WTC11 (cell line): ENCODE measurements around the gene PRR15L. TPM values are rescaled to one million over a fixed set of nuclear protein-coding genes. Genes with fewer than 3 reads are reported as not detected.

Experiments used
- ATAC-seq: fragments of 200-7000 bp; cut with Tn5 transposase; 2 replicates; pipeline ENCODE4 v1.10.0; 2021; ENCODE audit warnings: mild to moderate bottlenecking, moderate library complexity
- CTCF ChIA-PET: fragments of 300-600 bp; sonication (Branson Sonifier 250); formaldehyde crosslinking; loops from one replicate; lab custom pipeline; 2021; ENCODE audit warnings: antibody characterized with exemption; lab: Charles Lee
- POLR2A ChIA-PET: fragments of 350-600 bp; sonication (Branson Sonifier 250); formaldehyde crosslinking; loops from one replicate; lab custom pipeline; 2021; ENCODE audit warnings: antibody characterized with exemption; lab: Charles Lee
- DNase-seq: peaks from one replicate; pipeline ENCODE4 v3.0.0; 2021; ENCODE audit warnings: low spot score
- H3K27ac Mint-ChIP-seq: 2 replicates; pipeline ENCODE4 v1.8.0; 2021; ENCODE audit warnings: mixed read lengths
- H3K27me3 Mint-ChIP-seq: 2 replicates; pipeline ENCODE4 v1.8.0; 2021; ENCODE audit warnings: low read depth, mild to moderate bottlenecking, moderate library complexity, mixed read lengths
- H3K36me3 Mint-ChIP-seq: 2 replicates; pipeline ENCODE4 v1.8.0; 2021; ENCODE audit warnings: mixed read lengths
- H3K4me1 Mint-ChIP-seq: 2 replicates; pipeline ENCODE4 v1.8.0; 2022; ENCODE audit warnings: mixed read lengths
- H3K4me3 Mint-ChIP-seq: 2 replicates; pipeline ENCODE4 v1.8.0; 2021; ENCODE audit warnings: mild to moderate bottlenecking, moderate library complexity, mixed read lengths
- H3K9me3 Mint-ChIP-seq: 2 replicates; pipeline ENCODE4 v1.8.0; 2021; ENCODE audit warnings: mixed read lengths
- CBFB ChIP-seq: sonication (generic); formaldehyde crosslinking; IDR thresholded peaks from 2 replicates; pipeline ENCODE4 v1.8.1; 2022; ENCODE audit warnings: mild to moderate bottlenecking, low read depth, missing genetic modification reagents
- CREM ChIP-seq: sonication (generic); formaldehyde crosslinking; IDR thresholded peaks from 2 replicates; pipeline ENCODE4 v1.8.1; 2022; ENCODE audit warnings: mild to moderate bottlenecking, missing genetic modification reagents, moderate library complexity
- E2F1 ChIP-seq: sonication (generic); formaldehyde crosslinking; IDR thresholded peaks from 2 replicates; pipeline ENCODE4 v1.8.0; 2022; ENCODE audit warnings: mild to moderate bottlenecking, missing genetic modification reagents
- FOXK1 ChIP-seq: sonication (generic); formaldehyde crosslinking; IDR thresholded peaks from 2 replicates; pipeline ENCODE4 v1.8.0; 2022; ENCODE audit warnings: mild to moderate bottlenecking, moderate library complexity, missing genetic modification reagents
- HMGXB4 ChIP-seq: sonication (generic); formaldehyde crosslinking; IDR thresholded peaks from 2 replicates; pipeline ENCODE4 v1.8.1; 2023; ENCODE audit warnings: mild to moderate bottlenecking, moderate library complexity, missing genetic modification reagents
- IRF2 ChIP-seq: sonication (generic); formaldehyde crosslinking; IDR thresholded peaks from 2 replicates; pipeline ENCODE4 v1.8.0; 2022; ENCODE audit warnings: low read depth, missing genetic modification reagents, borderline replicate concordance
- KAT7 ChIP-seq: sonication (generic); formaldehyde crosslinking; IDR thresholded peaks from 2 replicates; pipeline ENCODE4 v1.8.1; 2023; ENCODE audit warnings: missing genetic modification reagents, mild to moderate bottlenecking, borderline replicate concordance
- NFYB ChIP-seq: sonication (generic); formaldehyde crosslinking; conservative IDR thresholded peaks from 2 replicates; pipeline ENCODE4 v1.8.0; 2022; ENCODE audit warnings: low read depth, missing genetic modification reagents
- OVOL2 ChIP-seq: fragments of 250-450 bp; sonication (Bioruptor Pico); IDR thresholded peaks from 2 replicates; pipeline ENCODE4 v1.9.0; 2021; ENCODE audit warnings: mild to moderate bottlenecking, borderline replicate concordance
- PREB ChIP-seq: sonication (generic); formaldehyde crosslinking; IDR thresholded peaks from 2 replicates; pipeline ENCODE4 v1.8.1; 2022; ENCODE audit warnings: mild to moderate bottlenecking, missing genetic modification reagents, moderate library complexity, borderline replicate concordance
- PRRX2 ChIP-seq: fragments of 250-450 bp; sonication (Bioruptor Pico); IDR thresholded peaks from 2 replicates; pipeline ENCODE4 v1.8.0; 2021; ENCODE audit warnings: mild to moderate bottlenecking
- RORB ChIP-seq: fragments of 250-450 bp; sonication (Bioruptor Pico); IDR thresholded peaks from 2 replicates; pipeline ENCODE4 v1.9.0; 2021; ENCODE audit warnings: mild to moderate bottlenecking
- SMAD3 ChIP-seq: sonication (generic); formaldehyde crosslinking; IDR thresholded peaks from 2 replicates; pipeline ENCODE4 v1.8.0; 2022; ENCODE audit warnings: missing genetic modification reagents, mild to moderate bottlenecking, borderline replicate concordance
- TEAD4 ChIP-seq: sonication (generic); formaldehyde crosslinking; IDR thresholded peaks from 2 replicates; pipeline ENCODE4 v1.8.0; 2022; ENCODE audit warnings: mild to moderate bottlenecking, missing genetic modification reagents
- USF1 ChIP-seq: sonication (generic); formaldehyde crosslinking; IDR thresholded peaks from 2 replicates; pipeline ENCODE4 v1.8.0; 2022; ENCODE audit warnings: mild to moderate bottlenecking, missing genetic modification reagents
- USF2 ChIP-seq: sonication (generic); formaldehyde crosslinking; IDR thresholded peaks from 2 replicates; pipeline ENCODE4 v1.8.1; 2023; ENCODE audit warnings: mild to moderate bottlenecking, missing genetic modification reagents, moderate library complexity
- ZNF317 ChIP-seq: sonication (generic); formaldehyde crosslinking; IDR thresholded peaks from 2 replicates; pipeline ENCODE4 v1.8.1; 2023; ENCODE audit warnings: low read depth, mild to moderate bottlenecking, moderate library complexity, missing genetic modification reagents, borderline replicate concordance
- ZNF396 ChIP-seq: fragments of 250-450 bp; sonication (Bioruptor Pico); IDR thresholded peaks from 2 replicates; pipeline ENCODE4 v1.8.0; 2021; ENCODE audit warnings: mild to moderate bottlenecking, moderate library complexity, borderline replicate concordance
- ZNF512 ChIP-seq: sonication (generic); formaldehyde crosslinking; IDR thresholded peaks from 2 replicates; pipeline ENCODE4 v1.8.1; 2022; ENCODE audit warnings: missing genetic modification reagents, borderline replicate concordance
- ZNF671 ChIP-seq: fragments of 250-450 bp; sonication (Bioruptor Pico); IDR thresholded peaks from 2 replicates; pipeline ENCODE4 v1.8.0; 2021; ENCODE audit warnings: mild to moderate bottlenecking
- total RNA-seq: library from RNA; stranded (reverse); gene quantifications from 3 replicates; pipeline ENCODE4 v1.2.3, GENCODE V29; 2021

The PRR15L gene
- total RNA-seq, 1 experiment from 2014 or later = 0.59 TPM

- no peak for ATAC-seq
- Mint-ChIP-seq H3K4me1 (peaks cover 44% of the 10 kb centered on the region), H3K4me3 (no peak overlapping the region), H3K27me3 (no peaks in the 10 kb centered on the region)
- CTCF ChIA-PET = interaction anchor here (1.1 to 3.1 kb wide), 7 partner anchors 8 to 148 kb away, joined by 3 to 25 read pairs (median 8); partner anchors contain the start of gene CDK5RAP3
- POLR2A ChIA-PET = no interaction called here
- DNase-seq = no peak
- TF ChIP-seq ZNF671 = no peak
- TF ChIP-seq CREM (CRISPR knock-in tag) = no peak
- no peak for TF ChIP-seq TEAD4
- no peak for TF ChIP-seq USF1
- no peak for TF ChIP-seq IRF2
- TF ChIP-seq PREB (CRISPR knock-in tag) = no peak
- no peak for TF ChIP-seq E2F1 (CRISPR knock-in tag)
- no peak for TF ChIP-seq SMAD3 (CRISPR knock-in tag)
- no peak for TF ChIP-seq CBFB
- no peak for TF ChIP-seq KAT7 (CRISPR knock-in tag)
- TF ChIP-seq HMGXB4 (CRISPR knock-in tag) = no peak
- no peak for TF ChIP-seq ZNF317 (CRISPR knock-in tag)
- no peak for TF ChIP-seq USF2 (CRISPR knock-in tag)
- TF ChIP-seq FOXK1 (CRISPR knock-in tag) = no peak
- no peak for TF ChIP-seq OVOL2
- TF ChIP-seq ZNF512 (CRISPR knock-in tag) = no peak
- no peak for TF ChIP-seq ZNF396 (CRISPR knock-in tag)
- TF ChIP-seq PRRX2 (CRISPR knock-in tag) = no peak
- TF ChIP-seq RORB (CRISPR knock-in tag) = no peak
- no peak for TF ChIP-seq NFYB (CRISPR knock-in tag)
- TF ChIP-seq, all 79 proteins: peak for 0
- no peak overlapping the region for H3K27ac Mint-ChIP-seq
- no peaks in the 10 kb centered on the region for H3K36me3 Mint-ChIP-seq
- H3K9me3 Mint-ChIP-seq = no peaks in the 10 kb centered on the region
Observed at GRCh38 chr17:47996201-47996600, 38.5 kb upstream of the PRR15L start.
